Measurements from ENCODE around the gene TOP3B. TPM values are rescaled to one million over a fixed set of nuclear protein-coding genes. Genes with fewer than 3 reads are reported as not detected.

Gene TOP3B
- total RNA-seq, 1 experiment from 2014 or later: 68.6 TPM

GRCh38 chr22:22020425-22020852 lies 37.9 kb upstream of the TOP3B start:
- ChIA-PET CTCF (interaction anchor here (1.1 to 1.8 kb wide), 2 partner anchors 10 to 40 kb away, joined by 3 to 4 read pairs; no protein-coding TSS in a partner anchor), POLR2A (no interaction called here)
- peaks cover 3% of the 10 kb centered on the region; the same call in 1 of the 2 replicates for H3K9me3 Mint-ChIP-seq
- TF ChIP-seq CBFB (CRISPR knock-in tag; IDR thresholded peaks at IDR 0.05; ENCODE audit: low read depth): no peak
- TF ChIP-seq GRHL2 (CRISPR knock-in tag; IDR thresholded peaks at IDR 0.05; ENCODE audit: insufficient replicate concordance, severe bottlenecking): no peak
- TF ChIP-seq ATF1 (CRISPR knock-in tag; IDR thresholded peaks at IDR 0.05): no peak
- TF ChIP-seq ATF6 (CRISPR knock-in tag; IDR thresholded peaks at IDR 0.05): no peak
- ATAC-seq (no peak), DNase-seq (ENCODE audit: low spot score) (no peak)
- no peaks in the 10 kb centered on the region for H3K36me3 Mint-ChIP-seq
- no peak overlapping the region for H3K27ac Mint-ChIP-seq
- peaks cover 45% of the 10 kb centered on the region for H3K4me1 Mint-ChIP-seq
- H3K4me3 Mint-ChIP-seq: no peak overlapping the region
- peaks cover 91% of the 10 kb centered on the region for H3K27me3 Mint-ChIP-seq (ENCODE audit: low read depth)

GRCh38 chr22:22019659-22020424 lies 37.3 kb upstream of the TOP3B start:
- H3K9me3 Mint-ChIP-seq: peaks cover 3% of the 10 kb centered on the region; the same call in 1 of the 2 replicates
- ChIA-PET CTCF (no interaction called here), POLR2A (no interaction called here)
- H3K27ac Mint-ChIP-seq: no peak overlapping the region
- ATAC-seq (no peak), DNase-seq (ENCODE audit: low spot score) (no peak)
- H3K36me3 Mint-ChIP-seq: no peaks in the 10 kb centered on the region
- H3K27me3 Mint-ChIP-seq (ENCODE audit: low read depth): peaks cover 90% of the 10 kb centered on the region
- H3K4me1 Mint-ChIP-seq: peaks cover 42% of the 10 kb centered on the region
- no peak overlapping the region for H3K4me3 Mint-ChIP-seq
- no peak for TF ChIP-seq ZNF219 (CRISPR knock-in tag; IDR thresholded peaks at IDR 0.05; ENCODE audit: borderline replicate concordance)
- no peak for TF ChIP-seq ZNF138 (CRISPR knock-in tag; conservative IDR thresholded peaks at IDR 0.05)
- no peak for TF ChIP-seq HMGA2 (CRISPR knock-in tag; IDR thresholded peaks at IDR 0.05)
- no peak for TF ChIP-seq ZNF263 (CRISPR knock-in tag; IDR thresholded peaks at IDR 0.05; ENCODE audit: low read depth)
- no peak for TF ChIP-seq ZBTB21 (CRISPR knock-in tag; IDR thresholded peaks at IDR 0.05; ENCODE audit: borderline replicate concordance)
- TF ChIP-seq ZNF425 (CRISPR knock-in tag; conservative IDR thresholded peaks at IDR 0.05): no peak
- TF ChIP-seq ZNF281 (CRISPR knock-in tag; IDR thresholded peaks at IDR 0.05): no peak
- no peak for TF ChIP-seq ZMAT4 (CRISPR knock-in tag; IDR thresholded peaks at IDR 0.05)
- no peak for TF ChIP-seq E2F4 (CRISPR knock-in tag; IDR thresholded peaks at IDR 0.05; ENCODE audit: borderline replicate concordance, low read depth)
- no peak for TF ChIP-seq OVOL2 (CRISPR knock-in tag; IDR thresholded peaks at IDR 0.05; ENCODE audit: borderline replicate concordance)
- TF ChIP-seq CREB1 (CRISPR knock-in tag; IDR thresholded peaks at IDR 0.05): no peak
- TF ChIP-seq FOXP4 (CRISPR knock-in tag; IDR thresholded peaks at IDR 0.05): no peak
- no peak for TF ChIP-seq GABPB1 (CRISPR knock-in tag; IDR thresholded peaks at IDR 0.05)
- no peak for TF ChIP-seq ETV6 (CRISPR knock-in tag; IDR thresholded peaks at IDR 0.05)
- TF ChIP-seq PRDM15 (CRISPR knock-in tag; IDR thresholded peaks at IDR 0.05): no peak
